ENCODE results near the gene ZNF124. TPM values are rescaled to one million over a fixed set of nuclear protein-coding genes. Genes with fewer than 3 reads are reported as not detected.

The ZNF124 gene
- total and polyA plus RNA-seq, 7 donors = 4.5 to 122 (median 43.2) TPM

DNA sequence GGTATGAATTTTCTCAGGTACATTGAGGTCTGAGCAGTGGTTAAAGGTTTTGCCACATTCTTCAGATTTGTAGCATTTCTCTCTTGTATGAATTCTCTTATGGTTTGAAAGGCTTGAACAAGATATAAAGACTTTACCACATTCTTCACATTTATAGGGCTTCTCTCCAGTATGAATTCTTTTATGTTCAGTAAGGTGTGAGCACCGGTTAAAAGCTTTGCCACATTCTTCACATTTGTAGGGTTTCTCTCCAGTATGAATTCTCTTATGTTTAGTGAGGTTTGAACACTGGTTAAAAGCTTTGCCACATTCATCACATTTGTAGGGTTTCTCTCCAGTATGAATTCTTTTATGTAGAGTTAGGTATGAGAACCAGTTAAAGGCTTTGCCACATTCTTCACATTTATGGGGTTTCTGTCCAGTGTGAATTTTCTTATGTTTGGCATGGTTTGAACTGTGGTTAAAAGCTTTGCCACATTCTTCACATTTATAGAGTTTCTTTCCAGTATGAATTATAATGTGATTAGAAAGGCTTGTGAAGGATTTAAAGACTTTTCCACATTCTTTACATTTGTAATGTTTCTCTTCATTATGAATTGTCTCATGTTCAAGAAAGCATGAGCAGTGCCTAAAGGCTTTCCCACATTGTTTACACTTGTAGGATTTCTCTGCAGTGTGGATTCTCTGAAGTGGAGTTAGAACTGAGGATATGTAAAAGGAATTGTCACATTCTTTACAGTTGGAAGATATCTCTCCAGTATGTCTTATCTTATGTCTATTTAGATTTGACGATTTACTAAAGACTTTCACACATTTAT, 18.4 kb upstream of the ZNF124 start:
- Histone ChIP-seq H3K27ac (no peak overlapping the region), H3K9me3 (peaks cover 0 to 28% (median 18%) of the 10 kb centered on the region in 4 donors), H3K36me3 (peaks cover 0 to 51% (median 15%) of the 10 kb centered on the region in 4 donors), H3K27me3 (no peaks in the 10 kb centered on the region), H3K4me1 (no peaks in the 10 kb centered on the region), H3K4me3 (no peak overlapping the region)
- DNase-seq = no peak
- TF ChIP-seq, protein P1, sequence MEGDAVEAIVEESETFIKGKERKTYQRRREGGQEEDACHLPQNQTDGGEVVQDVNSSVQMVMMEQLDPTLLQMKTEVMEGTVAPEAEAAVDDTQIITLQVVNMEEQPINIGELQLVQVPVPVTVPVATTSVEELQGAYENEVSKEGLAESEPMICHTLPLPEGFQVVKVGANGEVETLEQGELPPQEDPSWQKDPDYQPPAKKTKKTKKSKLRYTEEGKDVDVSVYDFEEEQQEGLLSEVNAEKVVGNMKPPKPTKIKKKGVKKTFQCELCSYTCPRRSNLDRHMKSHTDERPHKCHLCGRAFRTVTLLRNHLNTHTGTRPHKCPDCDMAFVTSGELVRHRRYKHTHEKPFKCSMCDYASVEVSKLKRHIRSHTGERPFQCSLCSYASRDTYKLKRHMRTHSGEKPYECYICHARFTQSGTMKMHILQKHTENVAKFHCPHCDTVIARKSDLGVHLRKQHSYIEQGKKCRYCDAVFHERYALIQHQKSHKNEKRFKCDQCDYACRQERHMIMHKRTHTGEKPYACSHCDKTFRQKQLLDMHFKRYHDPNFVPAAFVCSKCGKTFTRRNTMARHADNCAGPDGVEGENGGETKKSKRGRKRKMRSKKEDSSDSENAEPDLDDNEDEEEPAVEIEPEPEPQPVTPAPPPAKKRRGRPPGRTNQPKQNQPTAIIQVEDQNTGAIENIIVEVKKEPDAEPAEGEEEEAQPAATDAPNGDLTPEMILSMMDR (IDR thresholded peaks at IDR 0.05) = no peak
- WGBS, 2 donors = 82 to 97% methylated on average over 2 of the region's 2 CpGs
- intact Hi-C loops (cut with DNase I) = no loop called here

DNA sequence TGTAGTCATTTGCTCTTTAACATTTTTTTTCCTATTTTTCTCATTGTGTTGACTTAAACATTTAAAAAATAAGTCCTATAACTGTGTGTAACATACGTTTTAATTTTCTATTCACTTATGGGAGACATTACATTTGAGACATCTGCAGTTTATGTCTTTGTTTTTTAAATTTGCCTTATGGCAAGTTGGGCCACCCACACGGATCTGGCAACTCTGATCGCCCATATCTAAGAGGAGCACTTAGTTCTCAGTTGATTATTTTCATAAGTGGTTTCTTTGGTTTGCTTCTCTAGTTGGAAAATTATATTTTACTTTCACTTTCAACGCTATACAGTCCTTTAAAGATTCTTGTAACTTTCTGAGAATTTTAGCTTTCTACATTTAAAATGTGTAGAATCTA, 13.8 kb upstream of the ZNF124 start:
- Histone ChIP-seq H3K36me3 (peaks cover 0 to 13% (median 10%) of the 10 kb centered on the region in 4 donors), H3K4me1 (no peaks in the 10 kb centered on the region), H3K4me3 (no peak overlapping the region), H3K9me3 (peaks cover 0 to 17% (median 12%) of the 10 kb centered on the region in 4 donors), H3K27me3 (no peaks in the 10 kb centered on the region), H3K27ac (no peak overlapping the region)
- no peak for TF ChIP-seq POLR2AphosphoS5 (IDR thresholded peaks at IDR 0.05)
- no peak for TF ChIP-seq POLR2A (IDR thresholded peaks at IDR 0.05)
- no peak for TF ChIP-seq EP300 (IDR thresholded peaks at IDR 0.05)
- TF ChIP-seq, protein P1 (IDR thresholded peaks at IDR 0.05) = no peak
- no peak for DNase-seq
- 78 to 82% methylated on average over 4 of the region's 4 CpGs for WGBS, 2 donors
- intact Hi-C loops (cut with DNase I) = no loop called here

DNA sequence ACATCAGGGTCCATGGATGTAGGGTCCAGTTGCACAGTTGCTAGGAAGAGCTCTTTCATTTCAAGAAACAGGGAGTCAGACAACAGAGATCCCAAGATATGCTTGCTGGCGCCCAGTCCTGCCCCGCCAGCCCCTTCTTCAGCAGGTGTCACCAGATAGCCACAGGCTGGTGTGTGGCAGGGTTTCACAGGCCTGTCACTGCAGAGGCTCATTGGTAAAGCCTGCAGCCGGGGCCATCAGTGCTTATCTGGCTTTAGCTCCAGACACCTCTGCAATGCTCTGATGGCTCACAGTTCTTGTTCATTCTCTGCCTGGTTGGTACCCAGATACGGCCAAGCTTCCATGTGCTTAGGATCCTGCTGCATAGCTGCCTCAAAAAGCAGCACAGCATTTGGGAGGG, 12.4 kb upstream of the ZNF124 start:
- 97 to 98% methylated on average over 4 of the region's 4 CpGs for WGBS, 2 donors

DNA sequence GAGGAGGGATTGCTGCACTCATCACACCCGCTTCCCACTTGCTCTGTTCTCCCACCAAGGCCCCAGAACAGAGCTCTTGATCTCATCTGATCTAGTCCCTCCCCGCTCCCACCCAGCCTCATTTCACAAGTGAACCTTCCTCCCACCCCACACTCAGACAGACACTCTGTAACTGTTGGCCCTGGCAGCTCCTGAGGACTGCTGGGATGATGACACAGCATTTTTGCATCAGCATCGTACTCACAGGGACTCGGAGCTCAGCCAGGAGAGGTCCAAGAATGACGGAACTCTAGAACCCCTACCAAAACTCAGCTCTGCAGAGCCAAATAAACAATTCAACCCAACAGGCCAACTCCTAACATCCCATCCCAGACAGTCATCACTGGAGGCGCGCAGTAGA, 11.2 kb upstream of the ZNF124 start:
- Histone ChIP-seq H3K4me3 (no peak overlapping the region), H3K36me3 (no peaks in the 10 kb centered on the region), H3K27ac (no peak overlapping the region), H3K27me3 (no peaks in the 10 kb centered on the region), H3K9me3 (peaks cover 0 to 7% (median 2%) of the 10 kb centered on the region in 4 donors), H3K4me1 (no peaks in the 10 kb centered on the region)
- no peak for DNase-seq
- whole genome bisulfite sequencing, 2 donors = 92 to 96% methylated on average over 7 of the region's 7 CpGs
- TF ChIP-seq, protein P1 (IDR thresholded peaks at IDR 0.05) = no peak
- TF ChIP-seq EP300 (IDR thresholded peaks at IDR 0.05) (no peak), POLR2AphosphoS5 (IDR thresholded peaks at IDR 0.05) (no peak), POLR2A (IDR thresholded peaks at IDR 0.05) (no peak)
- intact Hi-C loops (cut with DNase I) = no loop called here

More for the DNA sequence above, 12.4 kb upstream of the ZNF124 start:
- intact Hi-C loops (cut with DNase I) = no loop called here
- no peak overlapping the region for H3K27ac ChIP-seq
- TF ChIP-seq POLR2A (IDR thresholded peaks at IDR 0.05) (no peak), EP300 (IDR thresholded peaks at IDR 0.05) (no peak), POLR2AphosphoS5 (IDR thresholded peaks at IDR 0.05) (no peak)
- TF ChIP-seq, protein P1 (IDR thresholded peaks at IDR 0.05) = no peak
- H3K36me3 ChIP-seq = no peaks in the 10 kb centered on the region
- H3K9me3 ChIP-seq = peaks cover 0 to 10% (median 3%) of the 10 kb centered on the region in 4 donors
- no peaks in the 10 kb centered on the region for H3K27me3 ChIP-seq
- H3K4me1 ChIP-seq = no peaks in the 10 kb centered on the region
- no peak overlapping the region for H3K4me3 ChIP-seq
- no peak for DNase-seq

Data from sigmoid colon (tissue), 7 donors.